Tibial nerve (tissue), 4 donors: ENCODE results near the gene MLLT6.

ENCODE experiments used
- EP300 ChIP-seq, 2 donors: sonication (generic); formaldehyde crosslinking; IDR thresholded peaks; one replicate each; pipeline ENCODE4 v1.6.1; 2017; ENCODE audit warnings: antibody characterized with exemption in 2 of 2, mild to moderate bottlenecking in 1 of 2
- TF ChIP-seq, protein P1 (sequence below), 5 experiments: fragments of 200-600 bp in 3 of 5; fragments of 450-650 bp in 2 of 5; sonication (generic) in 3 of 5; IDR thresholded peaks; one replicate each; pipeline ENCODE4 v1.5.1; 2016 to 2019; ENCODE audit warnings: antibody characterized with exemption in 5 of 5, mild to moderate bottlenecking in 3 of 5, moderate library complexity in 2 of 5

DNA sequence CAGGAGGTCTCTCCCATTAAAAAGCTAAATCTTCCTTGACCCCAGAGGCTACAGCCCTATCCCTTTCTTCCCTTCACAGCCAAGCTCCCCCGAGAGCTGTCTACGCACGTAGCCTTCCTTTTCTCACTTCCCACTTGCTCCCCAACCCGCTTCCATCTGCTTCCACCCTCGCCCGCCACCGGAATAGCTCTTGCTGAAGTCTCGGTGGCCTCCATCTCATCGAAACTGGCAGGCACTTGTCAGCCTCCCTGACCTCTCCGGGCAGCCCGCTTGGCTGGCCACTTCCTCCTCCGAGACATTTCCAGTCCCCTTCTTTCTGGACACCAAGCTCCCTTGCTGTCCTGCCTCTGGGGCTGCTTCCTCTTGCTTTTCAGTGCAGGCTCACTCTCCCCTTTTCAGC, 19.6 kb upstream of the MLLT6 start:
- TF ChIP-seq, protein P1, sequence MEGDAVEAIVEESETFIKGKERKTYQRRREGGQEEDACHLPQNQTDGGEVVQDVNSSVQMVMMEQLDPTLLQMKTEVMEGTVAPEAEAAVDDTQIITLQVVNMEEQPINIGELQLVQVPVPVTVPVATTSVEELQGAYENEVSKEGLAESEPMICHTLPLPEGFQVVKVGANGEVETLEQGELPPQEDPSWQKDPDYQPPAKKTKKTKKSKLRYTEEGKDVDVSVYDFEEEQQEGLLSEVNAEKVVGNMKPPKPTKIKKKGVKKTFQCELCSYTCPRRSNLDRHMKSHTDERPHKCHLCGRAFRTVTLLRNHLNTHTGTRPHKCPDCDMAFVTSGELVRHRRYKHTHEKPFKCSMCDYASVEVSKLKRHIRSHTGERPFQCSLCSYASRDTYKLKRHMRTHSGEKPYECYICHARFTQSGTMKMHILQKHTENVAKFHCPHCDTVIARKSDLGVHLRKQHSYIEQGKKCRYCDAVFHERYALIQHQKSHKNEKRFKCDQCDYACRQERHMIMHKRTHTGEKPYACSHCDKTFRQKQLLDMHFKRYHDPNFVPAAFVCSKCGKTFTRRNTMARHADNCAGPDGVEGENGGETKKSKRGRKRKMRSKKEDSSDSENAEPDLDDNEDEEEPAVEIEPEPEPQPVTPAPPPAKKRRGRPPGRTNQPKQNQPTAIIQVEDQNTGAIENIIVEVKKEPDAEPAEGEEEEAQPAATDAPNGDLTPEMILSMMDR (IDR thresholded peaks at IDR 0.05): no peak
- no peak for TF ChIP-seq EP300 (IDR thresholded peaks at IDR 0.05)
